Nephron progenitor cell (in vitro differentiated cells): ENCODE measurements around the gene CAMKK2.

Experiments
- DNase-seq: peaks from one replicate; pipeline ENCODE4 v3.0.0; 2021
- H3K27ac Mint-ChIP-seq: 2 replicates; pipeline ENCODE4 v1.8.0; 2021; ENCODE audit warnings: mild to moderate bottlenecking, moderate library complexity, mixed read lengths
- H3K27me3 Mint-ChIP-seq: 2 replicates; pipeline ENCODE4 v1.8.0; 2021; ENCODE audit warnings: mild to moderate bottlenecking, low read depth, mixed read lengths; ENCODE audit not compliant: poor library complexity
- H3K36me3 Mint-ChIP-seq: 2 replicates; pipeline ENCODE4 v1.8.0; 2021; ENCODE audit warnings: low read depth, mixed read lengths
- H3K4me1 Mint-ChIP-seq: 2 replicates; pipeline ENCODE4 v1.8.0; 2021; ENCODE audit warnings: mixed read lengths
- H3K4me3 Mint-ChIP-seq: 2 replicates; pipeline ENCODE4 v1.8.0; 2021; ENCODE audit warnings: mild to moderate bottlenecking, moderate library complexity, mixed read lengths
- H3K9me3 Mint-ChIP-seq: 2 replicates; pipeline ENCODE4 v1.8.0; 2021; ENCODE audit warnings: mild to moderate bottlenecking, moderate library complexity, mixed read lengths
- TF ChIP-seq, protein P1 (sequence below): fragments of 200-600 bp; sonication (generic); IDR thresholded peaks from 2 replicates; pipeline ENCODE4 v1.5.0; 2021; ENCODE audit warnings: antibody characterized with exemption

Gene CAMKK2

DNA sequence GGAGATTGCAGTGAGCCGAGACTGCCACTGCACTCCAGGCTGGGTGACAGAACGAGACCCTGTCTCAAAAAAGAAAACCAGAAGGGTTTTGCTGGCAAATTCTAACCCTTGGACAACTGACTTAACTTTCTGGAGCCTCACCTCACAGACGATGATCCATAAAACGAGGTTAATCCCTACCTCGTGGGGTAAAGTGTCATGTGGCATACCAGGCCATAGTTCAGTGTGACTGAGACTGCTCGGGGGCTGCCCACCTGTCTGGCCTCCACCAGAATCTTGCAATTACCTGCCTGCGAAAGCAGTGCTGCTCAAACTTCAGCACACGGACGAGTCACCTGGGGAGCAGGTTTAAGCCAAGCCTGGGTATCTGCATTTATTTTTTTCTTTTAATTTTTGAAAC lies 59.7 kb downstream of the CAMKK2 start:
- H3K4me1 Mint-ChIP-seq, result peaks cover 44% of the 10 kb centered on the region
- H3K27ac Mint-ChIP-seq, result no peak overlapping the region
- no peaks in the 10 kb centered on the region for H3K9me3 Mint-ChIP-seq
- peaks cover 29% of the 10 kb centered on the region for H3K36me3 Mint-ChIP-seq
- H3K4me3 Mint-ChIP-seq, result no peak overlapping the region
- TF ChIP-seq, protein P1, sequence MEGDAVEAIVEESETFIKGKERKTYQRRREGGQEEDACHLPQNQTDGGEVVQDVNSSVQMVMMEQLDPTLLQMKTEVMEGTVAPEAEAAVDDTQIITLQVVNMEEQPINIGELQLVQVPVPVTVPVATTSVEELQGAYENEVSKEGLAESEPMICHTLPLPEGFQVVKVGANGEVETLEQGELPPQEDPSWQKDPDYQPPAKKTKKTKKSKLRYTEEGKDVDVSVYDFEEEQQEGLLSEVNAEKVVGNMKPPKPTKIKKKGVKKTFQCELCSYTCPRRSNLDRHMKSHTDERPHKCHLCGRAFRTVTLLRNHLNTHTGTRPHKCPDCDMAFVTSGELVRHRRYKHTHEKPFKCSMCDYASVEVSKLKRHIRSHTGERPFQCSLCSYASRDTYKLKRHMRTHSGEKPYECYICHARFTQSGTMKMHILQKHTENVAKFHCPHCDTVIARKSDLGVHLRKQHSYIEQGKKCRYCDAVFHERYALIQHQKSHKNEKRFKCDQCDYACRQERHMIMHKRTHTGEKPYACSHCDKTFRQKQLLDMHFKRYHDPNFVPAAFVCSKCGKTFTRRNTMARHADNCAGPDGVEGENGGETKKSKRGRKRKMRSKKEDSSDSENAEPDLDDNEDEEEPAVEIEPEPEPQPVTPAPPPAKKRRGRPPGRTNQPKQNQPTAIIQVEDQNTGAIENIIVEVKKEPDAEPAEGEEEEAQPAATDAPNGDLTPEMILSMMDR, result no peak
- no peaks in the 10 kb centered on the region for H3K27me3 Mint-ChIP-seq
- DNase-seq, result no peak

DNA sequence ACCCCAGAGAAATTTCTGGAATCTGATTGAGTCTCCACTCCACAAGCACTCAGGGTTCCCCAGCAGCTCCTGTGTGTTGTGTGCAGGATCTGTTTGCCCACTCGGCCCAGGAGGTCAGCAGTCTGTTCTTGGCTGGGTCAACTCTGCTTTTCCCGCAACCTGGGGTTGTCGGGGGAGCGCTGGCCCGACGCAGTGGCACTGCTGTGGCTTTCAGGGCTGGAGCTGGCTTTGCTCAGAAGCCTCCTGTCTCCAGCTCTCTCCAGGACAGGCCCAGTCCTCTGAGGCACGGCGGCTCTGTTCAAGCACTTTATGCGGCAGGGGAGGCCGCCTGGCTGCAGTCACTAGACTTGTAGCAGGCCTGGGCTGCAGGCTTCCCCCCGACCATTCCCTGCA lies 62.9 kb downstream of the CAMKK2 start:
- no peak for DNase-seq
- peaks cover 13% of the 10 kb centered on the region for H3K4me1 Mint-ChIP-seq
- peaks cover 21% of the 10 kb centered on the region for H3K36me3 Mint-ChIP-seq
- H3K9me3 Mint-ChIP-seq, result no peaks in the 10 kb centered on the region
- no peak overlapping the region for H3K4me3 Mint-ChIP-seq
- TF ChIP-seq, protein P1, result no peak
- no peak overlapping the region for H3K27ac Mint-ChIP-seq
- no peaks in the 10 kb centered on the region for H3K27me3 Mint-ChIP-seq

DNA sequence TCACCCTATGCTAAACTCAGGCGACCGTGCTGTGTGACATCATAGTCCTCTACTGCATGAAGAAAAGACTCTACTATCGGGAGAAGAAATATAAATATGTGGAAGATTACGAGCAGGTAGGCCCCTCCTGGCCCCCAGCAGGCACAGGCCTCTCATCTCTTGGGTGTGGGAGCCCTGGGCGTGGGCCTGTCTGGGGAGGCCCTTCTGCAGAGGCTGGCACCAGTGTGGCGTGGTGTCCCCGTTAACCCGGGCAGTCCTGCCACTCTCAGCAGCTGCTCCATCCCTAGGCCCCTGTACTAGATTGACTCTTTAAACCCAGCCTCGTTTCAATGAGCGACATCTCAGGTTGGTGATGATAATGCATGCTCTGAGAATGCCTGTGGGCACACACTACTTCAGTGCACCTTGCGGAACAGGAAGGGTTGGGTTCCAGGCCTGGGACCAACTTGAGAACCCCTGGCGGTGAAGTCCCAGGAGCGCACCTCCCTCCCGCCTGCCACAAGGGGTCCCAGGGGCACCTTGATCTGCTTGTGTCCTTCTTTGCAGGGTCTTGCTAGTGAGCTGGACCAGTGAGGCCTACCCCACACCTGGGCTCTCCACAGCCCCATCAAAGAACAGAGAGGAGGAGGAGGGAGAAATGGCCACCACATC lies 63.4 kb downstream of the CAMKK2 start:
- no peak for DNase-seq

DNA sequence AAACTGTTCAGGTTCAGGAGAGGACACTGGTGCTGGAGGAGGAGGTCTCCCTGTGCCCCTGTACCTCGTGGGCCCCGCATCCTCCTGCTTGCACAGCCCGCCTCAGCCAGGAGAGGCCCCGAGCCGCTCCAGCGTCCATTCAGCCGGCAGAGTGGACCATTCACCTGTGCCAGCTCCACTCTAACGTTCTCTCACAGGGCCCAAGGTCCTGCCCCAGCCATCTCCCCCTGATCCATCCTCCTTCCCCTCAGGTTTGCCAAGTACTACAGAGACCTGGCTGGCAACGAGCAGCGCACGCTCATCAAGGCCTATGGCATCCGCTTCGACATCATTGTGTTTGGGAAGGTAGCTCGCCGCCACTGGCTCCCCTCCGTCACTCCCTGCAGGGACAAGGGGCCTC lies 64.3 kb downstream of the CAMKK2 start:
- Mint-ChIP-seq H3K27me3 (no peaks in the 10 kb centered on the region), H3K36me3 (peaks cover 23% of the 10 kb centered on the region), H3K27ac (peak overlapping the region; percentile 25), H3K4me1 (no peaks in the 10 kb centered on the region), H3K4me3 (no peak overlapping the region), H3K9me3 (no peaks in the 10 kb centered on the region)
- TF ChIP-seq, protein P1, result no peak
- DNase-seq, result no peak

More for the DNA sequence above, 63.4 kb downstream of the CAMKK2 start:
- peaks cover 23% of the 10 kb centered on the region for H3K36me3 Mint-ChIP-seq
- H3K4me1 Mint-ChIP-seq, result peaks cover 7% of the 10 kb centered on the region
- no peaks in the 10 kb centered on the region for H3K9me3 Mint-ChIP-seq
- TF ChIP-seq, protein P1, result no peak
- peak overlapping the region; percentile 44 for H3K27ac Mint-ChIP-seq
- H3K27me3 Mint-ChIP-seq, result no peaks in the 10 kb centered on the region
- H3K4me3 Mint-ChIP-seq, result no peak overlapping the region

DNA sequence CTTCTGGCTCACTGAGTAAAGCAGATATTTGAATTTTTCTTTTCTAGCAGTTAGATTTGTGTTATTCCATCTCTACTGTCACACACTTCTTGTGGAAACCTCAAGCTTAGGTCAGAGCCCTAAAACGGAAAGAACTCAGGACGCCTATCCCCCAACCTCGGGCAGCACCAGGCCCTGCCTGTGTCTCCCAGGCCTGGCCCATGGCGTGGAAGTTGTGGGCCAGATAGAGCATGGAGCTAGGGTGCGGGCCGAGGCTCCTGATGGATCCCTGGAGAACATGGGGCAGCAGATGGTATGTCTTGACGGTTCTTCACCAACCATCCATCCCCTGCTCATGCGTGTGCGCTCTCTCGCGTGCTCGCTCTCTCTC lies 66.0 kb downstream of the CAMKK2 start:
- no peaks in the 10 kb centered on the region for H3K9me3 Mint-ChIP-seq

More for the DNA sequence above, 66.0 kb downstream of the CAMKK2 start:
- DNase-seq, result no peak
- TF ChIP-seq, protein P1, result no peak
- no peak overlapping the region for H3K27ac Mint-ChIP-seq
- peaks cover 17% of the 10 kb centered on the region for H3K36me3 Mint-ChIP-seq
- no peak overlapping the region for H3K4me3 Mint-ChIP-seq
- H3K4me1 Mint-ChIP-seq, result no peaks in the 10 kb centered on the region
- H3K27me3 Mint-ChIP-seq, result no peaks in the 10 kb centered on the region
